T47D (cell line): ENCODE measurements around the gene MGMT.

Experiments
- DNase-seq, 2 experiments: peaks; one replicate each; pipeline versions ENCODE4 v3.0.0 to v3.0.0-alpha.2; 2011 to 2012; ENCODE audit warnings: low read depth in 1 of 2, low spot score in 1 of 2
- JUND ChIP-seq: IDR thresholded peaks from 2 replicates; pipeline ENCODE4 v1.6.1; 2012; ENCODE audit warnings: low read depth
- in situ Hi-C: cut with HindIII; loops from 2 replicates; pipeline ENCODE4 v1.10.0; 2016; ENCODE audit warnings: low sequenced_read_pairs, low pct_unique_long_range_greater_than_20kb

The MGMT gene

GRCh38 chr10:129531969-129532660 is 65.1 kb downstream of the MGMT start:
- peak in 1 of 2 experiments; percentile 10 for DNase-seq
- in situ Hi-C loops: no loop called here
- no peak for TF ChIP-seq JUND

- in situ Hi-C loops: no loop called here
- TF ChIP-seq JUND: no peak
These were observed 65.8 kb downstream of the MGMT start for GRCh38 chr10:129532838-129533237.

GRCh38 chr10:129533281-129533680 is 66.2 kb downstream of the MGMT start:
- DNase-seq: no peak
- TF ChIP-seq JUND: no peak
- in situ Hi-C loops: no loop called here

More at GRCh38 chr10:129532838-129533237, 65.8 kb downstream of the MGMT start:
- no peak for DNase-seq

- no peak for TF ChIP-seq JUND
- DNase-seq: no peak
- in situ Hi-C loops: no loop called here
These were observed 67.8 kb downstream of the MGMT start for GRCh38 chr10:129534826-129535225.

- in situ Hi-C loops: no loop called here
- no peak for TF ChIP-seq JUND
- DNase-seq: no peak
These were observed 69.3 kb downstream of the MGMT start for GRCh38 chr10:129536336-129536735.

GRCh38 chr10:129537151-129537550 is 70.1 kb downstream of the MGMT start:
- in situ Hi-C loops: no loop called here
- no peak for DNase-seq
- no peak for TF ChIP-seq JUND

GRCh38 chr10:129538236-129538635 is 71.2 kb downstream of the MGMT start:
- no peak for TF ChIP-seq JUND
- DNase-seq: no peak
- in situ Hi-C loops: no loop called here

GRCh38 chr10:129541200-129541599 is 74.2 kb downstream of the MGMT start:
- DNase-seq: no peak
- no peak for TF ChIP-seq JUND
- in situ Hi-C loops: no loop called here

- in situ Hi-C loops: no loop called here
- TF ChIP-seq JUND: no peak
- DNase-seq: no peak
These were observed 74.9 kb downstream of the MGMT start for GRCh38 chr10:129541748-129542487.

- no peak for DNase-seq
- in situ Hi-C loops: no loop called here
- TF ChIP-seq JUND: no peak
These were observed 75.5 kb downstream of the MGMT start for GRCh38 chr10:129542589-129542988.

- in situ Hi-C loops: no loop called here
- no peak for TF ChIP-seq JUND
- no peak for DNase-seq
These were observed 77.5 kb downstream of the MGMT start for GRCh38 chr10:129544205-129545202.

- in situ Hi-C loops: no loop called here
- no peak for TF ChIP-seq JUND
- no peak for DNase-seq
These were observed 78.2 kb downstream of the MGMT start for GRCh38 chr10:129545261-129545660.
